K562 (cell line): ENCODE data around the gene ZNF625. TPM values are rescaled to one million over a fixed set of nuclear protein-coding genes. Genes with fewer than 3 reads are reported as not detected.

Experiments
- ATAC-seq: fragments of 200-7000 bp; cut with Tn5 transposase; 3 replicates; pipeline ENCODE4 v1.9.1; 2020; ENCODE audit warnings: moderate library complexity
- BruUV-seq: library from RNA; stranded (reverse); fragments of 400-500 nt; replicated peaks from 2 replicates; lab custom pipeline; 2021; lab: Mats Ljungman, UMichigan
- CTCF ChIA-PET: fragments of 300-600 bp; formaldehyde crosslinking; extraction: SDS; loops from one replicate; lab custom pipeline; 2021; ENCODE audit warnings: low intra/inter-chr PET ratio; lab: Yijun Ruan, JAX
- POLR2A ChIA-PET: fragments of 300-600, 350-650 bp; sonication (Branson Sonifier 250); formaldehyde crosslinking; extraction: SDS; loops from one replicate; lab custom pipeline; 2021; ENCODE audit warnings: antibody characterized with exemption, inconsistent platforms; lab: Yijun Ruan, JAX
- DNase-seq, 4 experiments: peaks; one replicate each; pipeline versions ENCODE4 v3.0.0 to v3.0.0-alpha.2; 2011 to 2018; ENCODE audit warnings: low spot score in 3 of 4, mixed read lengths in 3 of 4; ENCODE audit errors: extremely low read depth in 1 of 4
- FAIRE-seq: peaks from 2 replicates; lab custom pipeline; 2011; peaks lifted over from hg19 to GRCh38; lab: Jason Lieb, UNC
- H2AFZ ChIP-seq: 2 replicates; pipeline ENCODE4 v1.6.0; 2011; ENCODE audit warnings: low read depth, low read length, control low read depth, inconsistent platforms
- H3K27ac ChIP-seq: fragments of 200-600 bp; 3 replicates; pipeline ENCODE4 v1.8.0; 2011; ENCODE audit warnings: low read depth, mild to moderate bottlenecking, control low read depth, inconsistent platforms, low read length, moderate library complexity, mixed read lengths; ENCODE audit errors: extremely low read depth
- H3K27me3 ChIP-seq, 2 experiments: fragments of 300-600 bp in 1 of 2; 2 replicates in 1 of 2; 3 replicates in 1 of 2; pipeline versions ENCODE4 v1.6.0 to v1.8.0; 2011; ENCODE audit warnings: inconsistent platforms in 2 of 2, low read length in 2 of 2, mild to moderate bottlenecking in 1 of 2, mixed read lengths in 1 of 2, moderate library complexity in 1 of 2; ENCODE audit not compliant: control insufficient read depth in 2 of 2, insufficient read depth in 2 of 2
- H3K36me3 ChIP-seq: fragments of 300-600 bp; 3 replicates; pipeline ENCODE4 v1.8.0; 2011; ENCODE audit warnings: mild to moderate bottlenecking, low read length, inconsistent platforms; ENCODE audit not compliant: control insufficient read depth, insufficient read depth
- H3K4me1 ChIP-seq, 2 experiments: fragments of 200-600 bp in 1 of 2; replicated peaks in 1 of 2; 2 replicates in 1 of 2; 3 replicates in 1 of 2; pipeline versions ENCODE4 v1.5.1 to v1.8.0; 2011; ENCODE audit warnings: inconsistent platforms in 2 of 2, low read length in 2 of 2, mild to moderate bottlenecking in 1 of 2, mixed read lengths in 1 of 2, moderate library complexity in 1 of 2; ENCODE audit not compliant: control insufficient read depth in 2 of 2, insufficient read depth in 2 of 2
- H3K4me2 ChIP-seq: 2 replicates; pipeline ENCODE4 v1.6.1; 2011; ENCODE audit warnings: low read length, control low read depth, inconsistent platforms, mixed read lengths; ENCODE audit not compliant: insufficient read depth
- H3K4me3 ChIP-seq: fragments of 200-600 bp; sonication (generic), shearing (Covaris generic); 2 replicates; pipeline ENCODE4 v1.5.1; 2016; ENCODE audit warnings: control low read depth, inconsistent platforms
- H3K79me2 ChIP-seq: fragments of 200-600 bp; 3 replicates; pipeline ENCODE4 v1.8.0; 2011; ENCODE audit warnings: low read length, inconsistent platforms; ENCODE audit not compliant: control insufficient read depth, insufficient read depth
- H3K9ac ChIP-seq, 2 experiments: 2 replicates each; pipeline versions ENCODE4 v1.6.0 to v1.6.1; 2011; ENCODE audit warnings: low read depth in 2 of 2, low read length in 2 of 2, control low read depth in 1 of 2, inconsistent platforms in 1 of 2, mild to moderate bottlenecking in 1 of 2, mixed read lengths in 1 of 2; ENCODE audit not compliant: insufficient read depth in 1 of 2
- H3K9me1 ChIP-seq: one replicate; pipeline ENCODE4 v1.6.0; 2011; ENCODE audit warnings: inconsistent platforms, mild to moderate bottlenecking, low read length, moderate library complexity; ENCODE audit not compliant: control insufficient read depth, insufficient read depth
- H3K9me3 ChIP-seq: replicated peaks from 2 replicates; pipeline ENCODE4 v1.5.1; 2011; ENCODE audit warnings: low read depth, low read length, inconsistent platforms; ENCODE audit not compliant: control insufficient read depth, insufficient read depth
- H4K20me1 ChIP-seq: replicated peaks from 2 replicates; pipeline ENCODE4 v1.6.1; 2011; ENCODE audit warnings: low read length, inconsistent platforms, mixed read lengths; ENCODE audit not compliant: control insufficient read depth, insufficient read depth
- BMI1 ChIP-seq: fragments of 150-350 bp; IDR thresholded peaks from 2 replicates; pipeline ENCODE4 v1.6.1; 2014; ENCODE audit warnings: low read length
- CTCF ChIP-seq, 3 experiments: IDR thresholded peaks in 2 of 3; conservative IDR thresholded peaks in 1 of 3; 2 replicates each; pipeline ENCODE4 v1.5.1; 2011 to 2012; ENCODE audit warnings: low read length in 3 of 3, mild to moderate bottlenecking in 3 of 3, control low read depth in 2 of 3, improper control_type of control experiment in 1 of 3, inconsistent platforms in 1 of 3, low read depth in 1 of 3, mixed read lengths in 1 of 3, moderate library complexity in 1 of 3; ENCODE audit not compliant: insufficient read depth in 2 of 3
- DNMT1 ChIP-seq: fragments of 450-650 bp; IDR thresholded peaks from 2 replicates; pipeline ENCODE4 v1.6.1; 2016; ENCODE audit warnings: antibody characterized with exemption, mild to moderate bottlenecking
- HMG20A ChIP-seq: fragments of 450-650 bp; formaldehyde crosslinking; conservative IDR thresholded peaks from 2 replicates; pipeline ENCODE4 v1.4.0; 2020; ENCODE audit warnings: mild to moderate bottlenecking, mixed read lengths
- MYBL2 ChIP-seq, 2 experiments: fragments of 450-650 bp in 1 of 2; sonication (generic) in 1 of 2; formaldehyde crosslinking in 1 of 2; IDR thresholded peaks; 2 replicates each; pipeline versions ENCODE4 v1.6.1 to v1.8.1; 2017 to 2022; ENCODE audit warnings: borderline replicate concordance in 1 of 2, inconsistent platforms in 1 of 2, low read depth in 1 of 2, mild to moderate bottlenecking in 1 of 2, missing genetic modification reagents in 1 of 2, moderate library complexity in 1 of 2
- RBM15 ChIP-seq: fragments of 200-400 bp; formaldehyde crosslinking; IDR thresholded peaks from 2 replicates; pipeline ENCODE4 v1.6.1; 2018; ENCODE audit warnings: mild to moderate bottlenecking, low read length, moderate library complexity; ENCODE audit not compliant: insufficient read depth
- RCOR1 ChIP-seq, 2 experiments: IDR thresholded peaks; 2 replicates each; pipeline ENCODE4 v1.6.1; 2012; ENCODE audit warnings: low read depth in 2 of 2, low read length in 2 of 2, borderline replicate concordance in 1 of 2, improper control_type of control experiment in 1 of 2
- TBL1XR1 ChIP-seq, 2 experiments: IDR thresholded peaks; 2 replicates each; pipeline ENCODE4 v1.6.1; 2012; ENCODE audit warnings: improper control_type of control experiment in 2 of 2, low read length in 2 of 2, mild to moderate bottlenecking in 1 of 2
- THRA ChIP-seq: fragments of 450-650 bp; IDR thresholded peaks from 2 replicates; pipeline ENCODE4 v1.6.1; 2017; ENCODE audit warnings: mild to moderate bottlenecking, moderate library complexity
- ZNF175 ChIP-seq: fragments of 200-800 bp; sonication (Bioruptor generic); IDR thresholded peaks from 2 replicates; pipeline ENCODE4 v1.6.1; 2016; ENCODE audit warnings: low read depth, mild to moderate bottlenecking, missing genetic modification characterization, missing compliant biosample characterization
- ZNF511 ChIP-seq: sonication (generic); formaldehyde crosslinking; IDR thresholded peaks from 2 replicates; pipeline ENCODE4 v1.8.0; 2022; ENCODE audit warnings: mild to moderate bottlenecking, missing genetic modification reagents
- whole genome bisulfite sequencing: fragments of 100-300 bp; shearing (Covaris generic); methylation state at CpG from one replicate; pipeline ENCODE4 v1.1.6; 2016; ENCODE audit warnings: low coverage, mixed read lengths; ENCODE audit not compliant: insufficient coverage; ENCODE audit errors: missing lambda C conversion rate; 5-methylcytosine and 5-hydroxymethylcytosine counted together
- in situ Hi-C: fragments of 300-500 bp; cut with MboI; formaldehyde crosslinking; loops from 4 replicates; pipeline ENCODE4 v1.15.0; 2018; ENCODE audit warnings: inconsistent platforms, mixed read lengths
- intact Hi-C: fragments of 100-400 bp; cut with micrococcal nuclease; formaldehyde crosslinking; loops from 2 replicates; pipeline ENCODE4 v1.14.2; 2022
- polyA plus RNA-seq, 8 experiments: library from polyadenylated mRNA; depleted of rRNA in 4 of 8; stranded (reverse) in 5 of 8; unstranded in 3 of 8; fragments of >200 nt; fragmentation: Nextera tagmentation in 2 of 8; fragmentation: Illumina TruSeq in 1 of 8; extraction: Ambion mirVana in 2 of 8; extraction: Trizol in 1 of 8; gene quantifications; 2 replicates each; pipeline versions ENCODE4 v1.2.1 to v1.2.3, GENCODE V29; 2011 to 2014; ENCODE audit warnings: inconsistent platforms in 1 of 8, missing spikeins in 1 of 8
- total RNA-seq, 7 experiments: library from RNA; depleted of rRNA in 6 of 7; stranded (reverse); fragments of >200 nt in 6 of 7; fragmentation: Illumina TruSeq in 2 of 7; extraction: Trizol in 2 of 7; gene quantifications; 2 replicates each; pipeline versions ENCODE4 v1.2.1 to v1.2.3, GENCODE V29; 2011 to 2021; ENCODE audit warnings: low replicate concordance in 1 of 7

Gene ZNF625
- total and polyA plus RNA-seq, 9 of the 15 experiments (the other 6 are each of a cell fraction or from before 2014, with no cell fraction given): 0.07 to 0.09 TPM; not detected in 7

- TF ChIP-seq CTCF (IDR thresholded peaks at IDR 0.05 in 2 of 3, conservative IDR thresholded peaks at IDR 0.05 in 1 of 3; ENCODE audit: insufficient read depth in 2 of 3, low read depth in 1 of 3, low read length in 3 of 3): peak; percentile 43 to 70 (median 65)
- no peak for TF ChIP-seq DNMT1
- TF ChIP-seq MYBL2 (IDR thresholded peaks at IDR 0.05; ENCODE audit: low read depth): no peak
- TF ChIP-seq MYBL2 (CRISPR knock-in tag; IDR thresholded peaks at IDR 0.05; ENCODE audit: borderline replicate concordance): no peak
- no peak for TF ChIP-seq RCOR1 (IDR thresholded peaks at IDR 0.05; ENCODE audit: borderline replicate concordance in 1 of 2, low read depth in 2 of 2, low read length in 2 of 2)
These were observed 45.7 kb upstream of the ZNF625 start (continued) for GRCh38 chr19:12202250-12202649.

- ChIA-PET CTCF (no interaction called here), POLR2A (no interaction called here)
- H3K4me2 ChIP-seq: no peak overlapping the region
- no peaks in the 10 kb centered on the region for H3K79me2 ChIP-seq
- H3K9ac ChIP-seq: no peak overlapping the region
- in situ Hi-C loops: loop anchor here (10.0 kb wide), 1 partner anchor 475 kb away; no protein-coding TSS in a partner anchor
- H3K9me3 ChIP-seq: peaks cover 1% of the 10 kb centered on the region; the same call in 1 of the 2 replicates
- no peaks in the 10 kb centered on the region for H3K9me1 ChIP-seq
- H4K20me1 ChIP-seq: no peaks in the 10 kb centered on the region
- WGBS: 3% methylated on average over 3 of the region's 3 CpGs
- H3K36me3 ChIP-seq: no peaks in the 10 kb centered on the region
- H3K4me1 ChIP-seq: peaks cover 0 to 3% of the 10 kb centered on the region in 2 experiments; a peak in 1 of 5 replicates
- H3K27ac ChIP-seq: no peak overlapping the region
- H3K27me3 ChIP-seq: no peaks in the 10 kb centered on the region
- DNase-seq: no peak
- no peak for ATAC-seq
- H3K4me3 ChIP-seq: no peak overlapping the region
- FAIRE-seq: no peak
- intact Hi-C loops: no loop called here
- BruUV-seq: no TSS peak
- no peak overlapping the region for H2AFZ ChIP-seq
- no peak for TF ChIP-seq ZNF511 (CRISPR knock-in tag)
- TF ChIP-seq HMG20A (CRISPR knock-in tag): no peak
- no peak for TF ChIP-seq THRA
- TF ChIP-seq RBM15: no peak
- TF ChIP-seq BMI1: no peak
- TF ChIP-seq TBL1XR1 (IDR thresholded peaks at IDR 0.05; ENCODE audit: low read length in 2 of 2): no peak
- TF ChIP-seq ZNF175: no peak
These were observed 43.4 kb upstream of the ZNF625 start for GRCh38 chr19:12199757-12200419.
